Measurements from ENCODE around the gene SH3BP2. TPM values are rescaled to one million over a fixed set of nuclear protein-coding genes. Genes with fewer than 3 reads are reported as not detected.

The SH3BP2 gene
- total RNA-seq, 1 donor from 2014 or later: 43.2 TPM

GRCh38 chr4:2786152-2786671 is 6.7 kb upstream of the SH3BP2 start:
- peak overlapping the region; percentile 93 for H3K27ac Mint-ChIP-seq
- peaks cover 1% of the 10 kb centered on the region for H3K36me3 Mint-ChIP-seq (ENCODE audit: low read depth)
- POLR2A ChIA-PET: interaction anchor here (0.6 to 6.5 kb wide), 24 partner anchors 10 to 317 kb away, joined by 3 to 80 read pairs (median 5); partner anchors contain the start of gene RNF4
- ATAC-seq (ENCODE audit: low read depth) (peak; percentile 77), DNase-seq (peak; percentile 62)
- H3K4me1 Mint-ChIP-seq: peaks cover 61% of the 10 kb centered on the region
- CTCF ChIA-PET: interaction anchor here (1.7 kb wide), 1 partner anchor 27 kb away, joined by 5 read pairs; no protein-coding TSS in a partner anchor
- intact Hi-C loops (cut with micrococcal nuclease): loop anchor here (1.0 to 2.0 kb wide), 4 partner anchors 21 to 65 kb away; no protein-coding TSS in a partner anchor
- TF ChIP-seq CTCF (IDR thresholded peaks at IDR 0.05): no peak
- H3K9me3 Mint-ChIP-seq: peaks cover 9% of the 10 kb centered on the region
- H3K27me3 Mint-ChIP-seq: no peaks in the 10 kb centered on the region
- H3K4me3 Mint-ChIP-seq: peak overlapping the region; percentile 50

DNA sequence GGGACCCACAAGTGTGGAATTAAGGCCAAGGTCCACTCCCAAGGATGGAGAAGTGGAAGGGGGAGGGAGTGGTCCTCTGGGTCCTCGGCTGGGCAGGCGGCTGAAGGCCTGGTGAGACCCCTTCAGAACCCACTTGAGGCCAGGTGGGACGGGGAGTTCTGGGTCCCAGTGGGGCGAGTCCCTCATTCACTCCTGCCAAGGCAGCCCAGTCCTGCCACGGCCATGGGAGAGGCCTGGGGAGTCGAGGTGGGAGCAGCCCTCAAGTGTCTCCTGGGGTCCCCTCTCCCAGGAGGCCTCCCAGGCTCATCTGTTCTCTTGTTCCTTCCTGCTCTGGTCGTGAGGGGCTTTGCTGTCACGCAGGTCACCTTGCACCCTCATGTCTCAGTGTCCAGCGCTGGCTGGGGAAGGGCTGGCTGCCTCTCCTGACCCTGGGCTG is 6.1 kb upstream of the SH3BP2 start:
- H3K4me3 Mint-ChIP-seq: peak overlapping the region; percentile 50
- H3K27ac Mint-ChIP-seq: peak overlapping the region; percentile 93
- peaks cover 66% of the 10 kb centered on the region for H3K4me1 Mint-ChIP-seq
- no peak for TF ChIP-seq CTCF (IDR thresholded peaks at IDR 0.05)
- ATAC-seq (ENCODE audit: low read depth): peak; percentile 2
- intact Hi-C loops (cut with micrococcal nuclease): loop anchor here (1.0 to 2.0 kb wide), 5 partner anchors 22 to 64 kb away; no protein-coding TSS in a partner anchor
- ChIA-PET CTCF (interaction anchor here (1.2 to 1.7 kb wide), 2 partner anchors 26 kb away, joined by 4 to 5 read pairs; no protein-coding TSS in a partner anchor), POLR2A (interaction anchor here (0.6 to 6.5 kb wide), 24 partner anchors 12 to 392 kb away, joined by 3 to 80 read pairs (median 5); no protein-coding TSS in a partner anchor)
- H3K9me3 Mint-ChIP-seq: peaks cover 9% of the 10 kb centered on the region
- H3K36me3 Mint-ChIP-seq (ENCODE audit: low read depth): peaks cover 1% of the 10 kb centered on the region
- no peaks in the 10 kb centered on the region for H3K27me3 Mint-ChIP-seq
- no peak for DNase-seq

- TF ChIP-seq CTCF (IDR thresholded peaks at IDR 0.05): no peak
- ATAC-seq (ENCODE audit: low read depth) (peak; percentile 50), DNase-seq (peak; percentile 56)
- intact Hi-C loops (cut with micrococcal nuclease): loop anchor here (1.0 to 2.0 kb wide), 3 partner anchors 23 to 63 kb away; no protein-coding TSS in a partner anchor
- Mint-ChIP-seq H3K27me3 (no peaks in the 10 kb centered on the region), H3K27ac (peak overlapping the region; percentile 93), H3K4me1 (peaks cover 72% of the 10 kb centered on the region), H3K36me3 (ENCODE audit: low read depth) (peaks cover 1% of the 10 kb centered on the region), H3K4me3 (peak overlapping the region; percentile 41), H3K9me3 (peaks cover 9% of the 10 kb centered on the region)
- POLR2A ChIA-PET: interaction anchor here (0.6 to 6.5 kb wide), 22 partner anchors 12 to 393 kb away, joined by 3 to 80 read pairs (median 5); no protein-coding TSS in a partner anchor
- CTCF ChIA-PET: interaction anchor here (1.2 kb wide), 1 partner anchor 26 kb away, joined by 4 read pairs; no protein-coding TSS in a partner anchor
These were observed 5.4 kb upstream of the SH3BP2 start for GRCh38 chr4:2787230-2788100.

- Mint-ChIP-seq H3K27ac (peak overlapping the region; percentile 93), H3K4me1 (peaks cover 72% of the 10 kb centered on the region), H3K27me3 (no peaks in the 10 kb centered on the region), H3K9me3 (peaks cover 7% of the 10 kb centered on the region), H3K36me3 (ENCODE audit: low read depth) (no peaks in the 10 kb centered on the region), H3K4me3 (no peak overlapping the region)
- intact Hi-C loops (cut with micrococcal nuclease): no loop called here
- no peak for DNase-seq
- CTCF ChIA-PET: interaction anchor here (1.2 kb wide), 1 partner anchor 25 kb away, joined by 4 read pairs; no protein-coding TSS in a partner anchor
- no peak for TF ChIP-seq CTCF (IDR thresholded peaks at IDR 0.05)
- POLR2A ChIA-PET: interaction anchor here (0.8 to 6.5 kb wide), 17 partner anchors 11 to 149 kb away, joined by 3 to 80 read pairs (median 5); no protein-coding TSS in a partner anchor
- no peak for ATAC-seq (ENCODE audit: low read depth)
These were observed 4.8 kb upstream of the SH3BP2 start for GRCh38 chr4:2788101-2788500.

Measured in activated B cell treated with CpG ODN at 0.5 μM for 24 hours (primary cell).